Karpas-422 (cell line): ENCODE results near the gene POTEM. TPM values are rescaled to one million over a fixed set of nuclear protein-coding genes. Genes with fewer than 3 reads are reported as not detected.

ENCODE experiments used
- small RNA-seq: library from RNA; depleted of rRNA; stranded (forward); fragments of <200 nt; gene quantifications from one replicate; pipeline ENCODE3, GENCODE V24; 2014
- total RNA-seq: library from RNA; depleted of rRNA; stranded (reverse); fragments of >200 nt; shearing (Covaris generic); gene quantifications from 2 replicates; pipeline ENCODE4 v1.2.3, GENCODE V29; 2014; ENCODE audit warnings: low replicate concordance

POTEM gene
- total RNA-seq, 1 experiment from 2014 or later, result not detected

Small RNA genes lying within 50 kb of the gene (small RNA-seq; reads per million reads assigned to genes)
- gene RNU6-1239P, result not detected
